ENCODE results near the gene TMBIM1.

Gene TMBIM1

DNA sequence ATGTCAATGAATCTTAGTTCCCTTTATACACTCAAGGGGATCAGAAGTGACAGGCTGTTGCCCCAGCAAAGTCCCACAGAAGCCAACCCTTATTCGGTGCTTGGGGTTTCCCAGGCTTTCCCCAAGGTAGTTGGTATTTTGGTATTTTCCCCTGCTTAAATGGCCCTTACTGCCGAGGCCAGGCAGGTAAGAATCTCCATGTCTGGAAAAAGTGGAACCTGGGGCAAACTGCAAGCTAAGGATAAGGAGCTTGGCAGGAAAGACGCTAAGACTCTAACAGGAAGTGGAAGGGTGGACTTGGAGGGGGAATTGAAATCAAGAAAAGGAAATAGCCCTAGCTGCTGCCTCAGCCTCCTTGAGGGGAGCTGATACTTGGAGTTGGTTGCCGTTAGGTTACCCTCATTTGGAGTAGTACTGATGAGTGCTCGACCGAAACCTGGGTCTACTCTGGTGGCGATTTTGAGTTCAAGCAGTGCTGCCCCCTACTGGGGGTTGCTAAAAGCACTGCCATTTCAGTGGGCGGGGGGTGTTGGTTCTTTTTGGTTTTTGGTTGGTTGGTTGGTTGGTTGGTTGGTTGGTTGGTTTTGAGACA lies 34.8 kb downstream of the TMBIM1 start:
- no peak for DNase-seq (ENCODE audit: low read depth)

DNA sequence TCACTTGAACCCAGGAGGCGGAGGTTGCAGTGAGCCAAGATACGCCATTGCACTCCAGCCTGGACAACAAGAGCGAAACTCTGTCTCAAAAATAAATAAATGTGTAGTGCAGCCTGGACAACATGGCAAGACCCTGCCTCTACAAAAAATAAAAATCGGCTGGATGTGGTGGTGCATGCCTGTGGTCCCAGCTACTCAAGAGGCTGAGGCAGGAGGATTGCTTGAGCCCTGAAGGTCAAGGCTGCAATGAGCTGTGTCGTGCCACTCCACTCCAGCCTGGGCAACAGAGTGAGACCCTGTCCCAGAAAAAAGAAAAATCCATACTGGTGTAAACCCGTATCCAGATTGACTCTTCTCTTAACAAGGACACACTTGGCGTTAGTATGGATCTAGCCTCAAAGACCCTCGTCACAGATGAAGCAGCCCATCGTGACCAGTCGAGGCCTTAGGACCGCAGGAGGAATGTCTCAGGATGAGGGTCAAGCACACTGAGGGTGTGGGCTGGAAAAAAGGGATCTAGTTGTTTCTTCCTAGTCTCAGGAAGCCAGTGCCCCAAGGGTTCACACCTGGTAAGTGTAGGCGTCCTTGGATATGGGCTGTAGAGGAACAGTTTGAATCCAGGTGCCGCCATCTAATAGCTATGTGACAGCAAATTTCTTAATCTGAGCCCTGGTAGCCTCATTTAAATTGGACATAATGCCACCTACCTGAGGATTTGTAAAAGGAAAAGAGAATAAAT lies 35.5 kb downstream of the TMBIM1 start:
- DNase-seq (ENCODE audit: low read depth), result no peak

DNA sequence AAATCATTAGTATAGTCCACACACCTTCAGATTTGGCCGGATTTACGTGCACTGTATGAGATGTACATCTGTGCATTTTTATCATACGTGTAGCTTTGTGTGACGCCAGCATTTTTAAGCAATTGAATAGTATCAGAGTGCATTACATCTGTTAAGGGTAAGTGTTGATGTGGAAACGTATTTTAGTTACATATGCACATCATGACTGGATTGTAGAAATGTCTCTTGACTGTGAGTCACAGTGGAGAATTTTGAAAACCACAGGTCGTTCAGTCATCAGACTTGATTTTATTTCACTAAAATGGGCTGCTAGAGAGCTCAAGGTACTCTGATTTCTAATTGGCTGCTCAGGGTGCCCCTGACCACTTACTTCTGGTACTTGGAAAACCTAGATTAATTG lies 36.9 kb downstream of the TMBIM1 start:
- no peak for DNase-seq (ENCODE audit: low read depth)

DNA sequence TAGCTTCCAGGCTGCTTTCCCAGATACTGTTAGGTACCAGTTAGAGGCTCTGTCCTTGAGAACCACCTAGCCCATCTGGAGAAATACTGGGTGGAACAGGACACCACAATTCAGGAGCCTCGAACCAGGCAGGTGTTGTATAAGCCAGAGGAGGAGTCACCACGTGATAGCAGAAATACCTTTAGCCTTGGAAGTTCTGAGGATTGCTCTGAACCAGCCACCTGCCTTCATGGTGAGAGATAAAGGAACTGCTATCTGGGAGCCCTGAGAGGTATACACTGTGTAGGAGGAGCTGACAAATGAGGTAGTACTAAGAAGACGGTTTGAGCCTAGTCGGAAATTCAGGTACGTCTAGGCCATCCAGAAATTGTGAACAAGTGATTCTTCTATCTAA lies 39.1 kb downstream of the TMBIM1 start:
- no peak for DNase-seq (ENCODE audit: low read depth)

DNA sequence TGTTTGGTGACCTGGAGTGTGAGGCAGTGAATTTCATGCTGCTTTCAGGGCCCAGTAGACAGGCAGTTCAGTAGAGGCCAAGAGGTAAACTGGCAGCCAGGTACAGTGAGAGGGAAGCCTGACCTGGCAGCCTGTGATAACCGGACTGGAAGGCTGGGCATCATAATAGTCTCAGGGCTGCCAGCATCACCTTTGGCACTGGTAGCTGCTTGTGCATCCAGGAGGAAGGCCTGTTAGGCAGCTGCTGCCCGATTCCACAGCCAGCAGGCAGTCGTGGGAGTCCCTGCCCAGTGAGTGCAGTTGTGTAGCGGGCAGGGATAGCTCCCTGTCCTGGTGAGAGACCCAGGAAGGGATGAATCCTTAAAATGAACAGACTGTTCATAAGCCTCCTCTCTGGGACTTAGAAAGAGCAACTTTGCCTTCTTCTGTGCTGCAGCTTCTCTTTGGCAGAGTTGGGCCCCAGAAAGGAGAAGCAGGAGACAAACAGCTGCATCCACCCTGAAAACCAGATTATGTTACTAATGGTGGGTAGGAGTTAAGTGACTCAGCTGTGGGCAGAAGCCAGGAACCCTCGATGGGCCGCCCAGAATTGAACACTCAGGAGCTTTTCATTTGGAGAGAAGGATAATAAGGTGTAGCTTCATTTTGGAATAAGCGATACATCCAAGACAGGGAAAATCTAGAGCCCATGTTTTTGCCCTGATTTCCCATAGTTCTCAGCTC lies 39.6 kb downstream of the TMBIM1 start:
- DNase-seq (ENCODE audit: low read depth), result no peak

DNA sequence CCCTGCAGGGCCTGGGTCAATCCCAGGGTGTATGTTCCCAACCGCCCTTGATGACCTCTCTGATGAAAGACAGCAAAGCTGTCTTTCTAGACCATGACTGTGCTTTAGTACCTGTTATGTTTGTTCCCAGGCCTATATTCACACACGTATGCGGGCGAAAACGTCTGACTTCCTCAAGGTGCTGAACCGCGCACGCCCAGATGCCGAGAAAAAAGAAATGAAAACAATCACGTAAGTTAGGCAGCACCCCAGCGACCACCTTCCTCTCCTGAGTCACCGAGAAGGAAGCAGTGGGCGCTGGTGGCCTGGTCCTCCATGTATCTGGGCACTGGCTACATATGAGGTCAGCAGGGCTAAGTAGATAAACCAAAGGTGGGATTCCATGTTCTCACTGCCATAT lies 42.6 kb downstream of the TMBIM1 start:
- no peak for DNase-seq (ENCODE audit: low read depth)

DNA sequence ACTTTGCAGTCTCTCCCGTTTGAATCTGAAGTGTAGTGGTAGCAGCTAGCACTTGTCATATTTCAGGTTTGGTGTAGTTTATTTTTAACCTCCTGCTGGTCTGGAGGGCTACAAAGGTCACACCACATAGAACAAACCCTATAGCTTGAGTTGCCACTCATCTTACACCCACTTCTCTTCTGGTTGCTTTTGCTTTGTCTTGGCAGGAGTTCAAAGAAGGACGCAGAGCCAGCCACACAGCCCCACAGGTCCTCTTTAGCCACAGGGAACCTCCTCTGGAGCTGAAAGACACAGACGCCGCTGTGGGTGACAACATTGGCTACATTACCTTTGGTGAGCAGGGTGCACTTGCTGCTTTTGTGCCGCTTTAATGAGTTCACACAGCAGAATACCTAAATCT lies 47.1 kb downstream of the TMBIM1 start:
- DNase-seq (ENCODE audit: low read depth), result no peak

DNA sequence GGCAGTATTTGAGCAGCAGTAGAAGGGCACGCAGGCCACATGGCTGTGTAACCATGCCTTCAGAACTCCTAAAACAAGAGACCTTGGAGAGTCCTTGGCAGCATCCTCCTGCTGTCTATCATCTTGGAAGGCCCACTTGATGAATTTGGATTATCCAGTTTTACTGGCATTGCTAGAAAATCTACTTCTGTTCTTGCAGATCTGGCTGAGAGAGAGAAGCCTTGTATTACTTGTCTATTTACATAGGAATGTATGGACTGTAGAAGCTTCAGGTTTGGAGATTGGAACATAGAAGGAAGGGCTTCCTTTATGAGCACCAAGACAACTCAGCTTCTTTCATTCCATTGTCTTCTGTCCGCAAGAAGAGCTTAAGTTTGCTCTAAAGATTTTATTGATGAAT lies 47.6 kb downstream of the TMBIM1 start:
- no peak for DNase-seq (ENCODE audit: low read depth)

DNA sequence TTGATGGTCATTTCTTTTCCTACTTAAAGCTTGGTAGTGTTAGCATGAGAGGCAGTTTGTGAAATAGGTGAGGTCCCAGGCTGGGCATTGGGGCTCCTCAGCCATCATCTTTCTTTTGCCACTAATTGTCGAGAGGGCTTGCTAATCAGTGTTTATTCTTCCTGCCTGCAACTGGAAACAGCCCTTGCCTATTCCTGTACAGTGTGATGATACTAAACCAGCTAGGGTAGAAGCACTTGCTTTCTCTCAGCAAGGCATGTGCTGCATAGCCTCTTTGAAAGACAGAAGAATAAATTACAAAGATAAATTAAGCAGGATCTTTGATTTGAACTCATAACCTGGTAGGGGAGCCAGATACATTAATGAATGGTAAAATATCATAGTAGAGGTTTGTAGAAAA lies 48.1 kb downstream of the TMBIM1 start:
- DNase-seq (ENCODE audit: low read depth), result no peak

DNA sequence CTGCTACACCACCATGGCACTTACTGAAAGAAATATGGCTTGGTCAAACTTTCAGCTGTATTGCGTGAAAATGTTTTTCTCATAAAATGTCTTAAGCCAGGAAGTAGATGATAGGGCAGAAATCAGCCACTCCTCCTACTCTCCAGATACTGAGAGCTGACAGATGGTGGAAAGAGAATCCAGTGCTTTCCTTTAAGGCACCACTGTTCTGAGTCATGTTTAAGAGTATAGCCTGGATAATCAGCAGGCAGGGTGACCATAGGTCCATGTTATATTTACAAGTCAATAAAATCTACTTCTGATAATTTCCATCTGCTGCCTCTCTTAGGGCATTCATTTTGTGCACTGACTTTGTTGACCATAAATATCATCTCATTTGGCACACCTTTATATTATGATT lies 53.4 kb downstream of the TMBIM1 start:
- no peak for DNase-seq (ENCODE audit: low read depth)

DNA sequence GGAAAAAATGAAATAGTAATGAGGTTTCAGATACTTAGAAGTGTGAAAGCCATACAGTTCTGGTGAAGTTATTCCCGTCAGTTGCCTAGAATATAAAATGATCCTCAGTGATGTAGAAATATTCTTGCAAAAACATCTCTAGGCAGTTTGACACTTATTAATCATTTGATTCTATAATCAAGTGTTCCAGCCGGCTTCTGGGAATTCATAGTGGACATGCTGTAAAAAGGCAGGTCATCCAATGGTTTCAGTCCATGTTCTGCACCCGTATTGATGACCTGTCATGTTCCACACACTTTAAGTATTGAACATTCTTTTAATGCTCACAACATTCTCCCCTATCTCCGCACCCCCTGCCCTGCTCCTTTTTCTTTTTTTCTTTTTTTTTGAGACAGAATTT lies 55.5 kb downstream of the TMBIM1 start:
- DNase-seq (ENCODE audit: low read depth), result no peak

DNA sequence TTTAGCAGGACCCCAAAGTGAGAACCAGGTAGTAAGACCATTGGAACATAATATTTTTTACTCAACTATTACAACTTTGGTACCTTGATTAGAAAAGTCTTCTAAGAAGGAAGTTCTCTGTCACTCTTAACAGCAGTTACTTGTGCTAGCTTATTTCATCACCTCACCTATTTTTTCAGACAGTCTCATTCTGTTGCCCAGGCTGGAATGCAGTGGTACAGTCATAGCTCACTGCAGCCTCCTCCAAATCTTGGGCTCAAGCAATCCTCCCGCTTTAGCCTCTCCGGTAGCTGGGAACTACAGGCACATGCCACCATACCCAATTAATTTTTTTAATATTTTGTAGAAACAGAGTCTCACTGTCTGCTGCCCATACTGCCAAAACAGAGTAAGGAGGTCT lies 57.3 kb downstream of the TMBIM1 start:
- no peak for DNase-seq (ENCODE audit: low read depth)

DNA sequence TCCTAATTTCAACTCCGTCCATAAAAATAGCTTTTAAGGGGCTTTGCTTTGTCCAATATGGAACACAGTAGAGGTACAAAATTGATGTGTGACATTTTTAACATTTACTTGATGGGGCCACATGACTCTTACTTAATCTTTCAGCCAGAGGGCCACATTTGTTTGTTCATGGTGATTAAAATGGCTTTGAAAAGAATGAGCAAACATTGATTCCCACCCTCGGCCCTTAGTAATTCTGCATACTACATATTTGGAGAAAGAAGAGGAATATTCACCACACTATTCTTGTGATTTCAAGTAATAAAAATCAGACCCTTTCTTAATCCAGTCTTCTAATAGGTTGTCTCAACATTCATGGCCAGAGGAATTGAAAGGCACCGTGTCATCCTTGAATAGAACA lies 57.8 kb downstream of the TMBIM1 start:
- no peak for DNase-seq (ENCODE audit: low read depth)

DNA sequence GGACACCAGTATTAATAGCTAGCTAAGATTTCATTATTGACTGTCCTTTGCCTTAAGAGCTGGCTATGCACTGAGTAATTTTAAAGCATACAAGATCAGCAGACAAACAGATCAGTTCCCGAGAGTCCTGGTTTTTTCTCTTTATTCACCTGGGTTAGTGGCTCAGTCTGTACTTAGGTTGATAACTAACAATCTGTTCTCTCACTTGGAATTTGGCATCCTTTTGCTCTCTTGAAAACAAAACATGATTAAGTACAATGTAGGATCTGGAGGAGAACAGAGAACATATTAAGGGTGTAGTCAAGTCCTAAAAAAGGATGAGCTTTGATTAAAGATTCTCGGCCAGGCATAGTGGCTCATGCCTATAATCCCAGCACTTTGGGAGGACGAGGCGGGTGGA lies 58.8 kb downstream of the TMBIM1 start:
- DNase-seq (ENCODE audit: low read depth), result no peak

DNA sequence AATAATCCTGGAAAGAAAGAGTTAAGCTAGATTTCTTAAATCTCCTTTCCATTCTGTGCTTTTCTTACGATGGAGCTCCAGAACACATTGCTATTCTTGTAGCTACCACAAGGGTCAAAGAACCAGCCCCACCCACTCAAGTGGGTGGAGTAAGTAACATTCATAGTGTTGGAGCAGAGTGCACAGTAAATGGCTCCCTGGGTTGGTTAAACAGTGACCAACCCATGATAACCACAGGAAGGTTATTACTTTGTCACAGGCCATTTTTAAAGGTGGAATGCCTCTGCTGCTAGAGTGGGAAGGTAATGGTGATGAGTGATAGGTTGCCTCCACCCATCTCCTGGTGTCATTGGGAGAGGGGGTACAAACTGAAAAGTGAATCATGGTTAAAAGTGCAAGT lies 61.4 kb downstream of the TMBIM1 start:
- DNase-seq (ENCODE audit: low read depth), result no peak

DNA sequence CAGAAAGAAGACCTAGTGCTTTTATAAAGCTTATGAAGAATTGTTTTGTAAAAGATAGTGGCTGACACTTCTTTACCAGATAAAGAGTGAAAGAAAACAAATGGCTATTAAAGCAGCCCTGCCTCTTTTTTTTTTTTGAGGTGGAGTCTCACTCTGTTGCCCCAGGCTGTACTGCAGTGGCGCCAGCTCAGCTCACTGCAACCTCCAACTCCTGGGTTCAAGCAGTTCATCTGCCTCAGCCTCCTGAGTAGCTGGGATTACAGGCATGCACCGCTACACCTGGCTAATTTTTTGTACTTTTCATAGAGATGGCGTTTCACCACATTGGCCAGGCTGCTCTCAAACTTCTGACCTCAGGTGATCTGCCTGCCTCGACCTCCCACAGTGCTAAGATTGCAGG lies 62.5 kb downstream of the TMBIM1 start:
- no peak for DNase-seq (ENCODE audit: low read depth)

DNA sequence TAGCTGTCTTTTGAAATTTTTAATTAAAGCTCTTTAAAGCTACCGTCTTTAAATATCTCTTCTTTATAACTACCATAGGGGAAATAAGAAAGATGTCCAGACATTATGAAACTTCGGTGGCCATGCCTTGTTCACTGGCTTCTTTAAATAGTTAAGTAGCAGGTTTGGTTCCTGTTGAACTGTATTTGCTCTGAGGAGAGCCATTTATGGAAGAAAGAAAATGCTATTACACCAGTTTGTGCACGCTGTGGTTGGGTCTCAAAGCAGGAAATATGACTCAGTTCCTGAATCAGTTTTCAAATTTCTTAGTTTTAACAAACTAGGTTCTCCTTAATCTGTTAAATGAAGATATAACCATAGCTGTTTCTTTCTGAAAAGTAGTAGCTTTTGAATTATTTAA lies 63.1 kb downstream of the TMBIM1 start:
- DNase-seq (ENCODE audit: low read depth), result peak; percentile 26

DNA sequence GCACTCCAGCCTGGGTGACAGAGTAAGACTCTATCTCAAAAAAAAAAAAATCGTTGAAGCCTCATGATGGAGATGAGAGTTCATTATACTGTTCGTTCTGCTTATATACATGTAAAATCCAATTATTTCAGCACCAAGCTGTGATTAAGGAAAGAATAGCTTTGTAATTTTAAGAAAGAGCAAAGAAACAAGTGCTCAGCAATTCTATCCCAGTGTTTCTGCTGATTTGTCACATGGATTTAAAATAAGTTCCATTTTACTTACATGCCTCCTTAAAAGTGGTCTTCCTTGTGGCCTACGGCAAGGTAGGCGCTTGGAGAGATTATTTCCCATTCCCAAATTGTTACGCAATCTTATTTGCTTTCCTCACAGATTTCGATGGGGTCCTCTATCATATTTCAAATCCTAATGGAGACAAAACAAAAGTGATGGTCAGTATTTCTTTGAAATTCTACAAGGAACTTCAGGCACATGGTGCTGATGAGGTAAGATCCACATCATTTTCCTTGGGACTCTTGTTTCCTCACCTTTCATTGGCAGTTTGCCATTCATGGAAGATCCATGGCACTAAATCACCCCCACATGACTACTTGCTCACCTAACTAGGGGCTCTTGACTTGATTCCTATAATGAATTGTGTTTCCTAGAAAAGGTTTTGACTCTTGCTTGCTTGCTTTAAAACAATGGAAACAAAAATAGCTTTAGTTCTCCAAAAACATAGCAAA lies 63.8 kb downstream of the TMBIM1 start:
- no peak for DNase-seq (ENCODE audit: low read depth)

DNA sequence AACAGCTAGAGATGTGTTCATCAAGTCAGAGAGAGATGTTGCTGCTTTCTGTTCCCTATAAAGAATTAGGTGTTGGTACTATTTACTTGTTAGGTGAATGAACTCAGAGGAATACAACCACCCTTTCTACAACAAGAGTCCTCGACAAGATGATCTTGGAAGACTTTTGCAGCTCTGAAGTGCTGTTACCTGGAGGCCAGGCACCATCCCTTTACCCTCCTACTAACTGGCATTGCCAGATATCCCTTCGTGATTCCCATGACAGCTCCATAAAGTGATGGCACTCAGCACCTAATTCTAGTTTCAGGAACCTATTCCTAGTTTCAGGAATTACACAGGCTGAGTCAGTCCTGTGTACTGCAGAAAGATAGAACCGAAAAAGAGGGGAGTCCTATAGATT lies 65.4 kb downstream of the TMBIM1 start:
- DNase-seq (ENCODE audit: low read depth), result no peak

All from fibroblast of the conjunctiva (primary cell).